ENCODE data around the gene DRGX. TPM values are rescaled to one million over a fixed set of nuclear protein-coding genes. Genes with fewer than 3 reads are reported as not detected.

The DRGX gene
- total and polyA plus RNA-seq, 8 donors = 0.45 TPM; not detected in 7

- ATAC-seq (no peak), DNase-seq (no peak)
- Histone ChIP-seq H3K36me3 (no peaks in the 10 kb centered on the region), H3K27me3 (no peaks in the 10 kb centered on the region), H3K4me3 (no peak overlapping the region), H3K4me1 (peaks cover 2 to 13% of the 10 kb centered on the region in 2 donors), H3K9me3 (peaks cover 0 to 4% of the 10 kb centered on the region in 2 donors), H3K27ac (no peak overlapping the region)
- intact Hi-C loops (cut with DNase I) = no loop called here
- TF ChIP-seq CTCF (IDR thresholded peaks at IDR 0.05) = no peak
These were observed 39.7 kb downstream of the DRGX start for GRCh38 chr10:49356181-49356580.

- no peaks in the 10 kb centered on the region for H3K36me3 ChIP-seq
- DNase-seq = no peak
These were observed 40.7 kb downstream of the DRGX start for GRCh38 chr10:49355221-49355620.

GRCh38 chr10:49354593-49354992 lies 41.3 kb downstream of the DRGX start:
- Histone ChIP-seq H3K4me1 (peaks cover 0 to 4% of the 10 kb centered on the region in 2 donors), H3K9me3 (peaks cover 0 to 14% of the 10 kb centered on the region in 2 donors), H3K36me3 (no peaks in the 10 kb centered on the region), H3K27ac (no peak overlapping the region), H3K27me3 (no peaks in the 10 kb centered on the region), H3K4me3 (no peak overlapping the region)
- DNase-seq (no peak), ATAC-seq (no peak)
- intact Hi-C loops (cut with DNase I) = no loop called here
- no peak for TF ChIP-seq CTCF (IDR thresholded peaks at IDR 0.05)

More at GRCh38 chr10:49355221-49355620, 40.7 kb downstream of the DRGX start:
- H3K9me3 ChIP-seq = peaks cover 0 to 8% of the 10 kb centered on the region in 2 donors
- no peak for ATAC-seq
- H3K4me1 ChIP-seq = peaks cover under 1 to 11% of the 10 kb centered on the region in 2 donors
- intact Hi-C loops (cut with DNase I) = no loop called here
- H3K27me3 ChIP-seq = no peaks in the 10 kb centered on the region
- H3K4me3 ChIP-seq = no peak overlapping the region
- no peak for TF ChIP-seq CTCF (IDR thresholded peaks at IDR 0.05)
- H3K27ac ChIP-seq = no peak overlapping the region

- no peak for ATAC-seq
- no peak for TF ChIP-seq CTCF (IDR thresholded peaks at IDR 0.05)
These were observed 41.9 kb downstream of the DRGX start for GRCh38 chr10:49353895-49354566.

GRCh38 chr10:49353026-49353894 lies 42.6 kb downstream of the DRGX start:
- no peak for TF ChIP-seq CTCF (IDR thresholded peaks at IDR 0.05)
- ATAC-seq (peak; percentile 61), DNase-seq (no peak)
- intact Hi-C loops (cut with DNase I) = no loop called here
- Histone ChIP-seq H3K27me3 (no peaks in the 10 kb centered on the region), H3K36me3 (no peaks in the 10 kb centered on the region), H3K27ac (no peak overlapping the region), H3K9me3 (peaks cover 0 to 14% of the 10 kb centered on the region in 2 donors), H3K4me3 (no peak overlapping the region), H3K4me1 (no peaks in the 10 kb centered on the region)

More at GRCh38 chr10:49353895-49354566, 41.9 kb downstream of the DRGX start:
- H3K4me3 ChIP-seq = no peak overlapping the region
- DNase-seq = no peak
- no peaks in the 10 kb centered on the region for H3K27me3 ChIP-seq
- H3K9me3 ChIP-seq = peaks cover 0 to 14% of the 10 kb centered on the region in 2 donors
- intact Hi-C loops (cut with DNase I) = no loop called here
- H3K4me1 ChIP-seq = no peaks in the 10 kb centered on the region
- H3K27ac ChIP-seq = no peak overlapping the region
- no peaks in the 10 kb centered on the region for H3K36me3 ChIP-seq

Data from left lung (tissue), 10 donors.